Neural cell (in vitro differentiated cells): ENCODE measurements around the gene NRG2. TPM values are rescaled to one million over a fixed set of nuclear protein-coding genes. Genes with fewer than 3 reads are reported as not detected.

ENCODE experiments used
- H2AFZ ChIP-seq: fragments of 200-600, 300-800 bp; sonication (generic), shearing (Covaris generic); 2 replicates; pipeline ENCODE4 v1.6.0; 2014; ENCODE audit warnings: low read depth, mild to moderate bottlenecking, antibody characterized with exemption, low read length, moderate library complexity
- H3F3A ChIP-seq: fragments of 200-600 bp; shearing (Covaris generic); 2 replicates; pipeline ENCODE4 v1.6.1; 2016; ENCODE audit warnings: mild to moderate bottlenecking, moderate library complexity, mixed read lengths, antibody characterized with exemption, low read length; ENCODE audit not compliant: insufficient read depth, poor library complexity, severe bottlenecking
- H3K27ac ChIP-seq: fragments of 200-600, 300-800 bp; sonication (generic), shearing (Covaris generic); 2 replicates; pipeline ENCODE4 v1.5.1; 2014; ENCODE audit warnings: mild to moderate bottlenecking, low read length, moderate library complexity
- H3K27me3 ChIP-seq: fragments of 300-800, 200-600 bp; sonication (generic), shearing (Covaris generic); 2 replicates; pipeline ENCODE4 v1.6.0; 2014; ENCODE audit warnings: mild to moderate bottlenecking, low read depth, low read length, moderate library complexity; ENCODE audit not compliant: insufficient read depth
- H3K36me3 ChIP-seq: fragments of 300-800, 200-600 bp; sonication (generic), shearing (Covaris generic); 2 replicates; pipeline ENCODE4 v1.5.1; 2014; ENCODE audit warnings: mild to moderate bottlenecking, antibody characterized with exemption, low read length, moderate library complexity; ENCODE audit not compliant: insufficient read depth
- H3K4me2 ChIP-seq: fragments of 300-800, 200-600 bp; sonication (generic), shearing (Covaris generic); 2 replicates; pipeline ENCODE4 v1.6.0; 2014; ENCODE audit warnings: mild to moderate bottlenecking, low read length
- H3K4me3 ChIP-seq: fragments of 300-800, 200-600 bp; sonication (generic), shearing (Covaris generic); 2 replicates; pipeline ENCODE4 v1.5.1; 2014; ENCODE audit warnings: mild to moderate bottlenecking, low read length, moderate library complexity
- H3K79me2 ChIP-seq: fragments of 200-600 bp; shearing (Covaris generic); replicated peaks from 2 replicates; pipeline ENCODE4 v1.6.0; 2014; ENCODE audit warnings: mild to moderate bottlenecking, low read length, moderate library complexity; ENCODE audit not compliant: insufficient read depth
- H3K9ac ChIP-seq: fragments of 300-800, 200-600 bp; sonication (generic), shearing (Covaris generic); 2 replicates; pipeline ENCODE4 v1.6.1; 2016; ENCODE audit warnings: mild to moderate bottlenecking, low read length, mixed read lengths
- H3K9me2 ChIP-seq: fragments of 200-600 bp; shearing (Covaris generic); 2 replicates; pipeline ENCODE4 v1.6.1; 2016; ENCODE audit warnings: mild to moderate bottlenecking, low read length, mixed read lengths; ENCODE audit not compliant: insufficient read depth
- H3K9me3 ChIP-seq: fragments of 200-600, 300-800 bp; sonication (generic), shearing (Covaris generic); 2 replicates; pipeline ENCODE4 v1.6.1; 2016; ENCODE audit warnings: mild to moderate bottlenecking, mixed run types, low read length, moderate library complexity, mixed read lengths
- H4K20me1 ChIP-seq: fragments of 200-600 bp; shearing (Covaris generic); 2 replicates; pipeline ENCODE4 v1.6.1; 2016; ENCODE audit warnings: mild to moderate bottlenecking, mixed run types; ENCODE audit not compliant: insufficient read depth
- CTCF ChIP-seq: fragments of 450-650 bp; IDR thresholded peaks from 2 replicates; pipeline ENCODE4 v1.5.1; 2014; ENCODE audit warnings: antibody characterized with exemption, mild to moderate bottlenecking, moderate library complexity; ENCODE audit not compliant: poor library complexity, severe bottlenecking
- EP300 ChIP-seq: fragments of 450-650 bp; conservative IDR thresholded peaks from 2 replicates; pipeline ENCODE4 v1.6.1; 2014; ENCODE audit warnings: antibody characterized with exemption, mild to moderate bottlenecking, moderate library complexity; ENCODE audit not compliant: poor library complexity, severe bottlenecking
- EZH2 ChIP-seq: fragments of 200-600, 300-800 bp; shearing (Covaris generic), sonication (generic); IDR thresholded peaks from 2 replicates; pipeline ENCODE4 v1.6.1; 2014; ENCODE audit warnings: antibody characterized with exemption, low read length, borderline replicate concordance, mild to moderate bottlenecking; ENCODE audit not compliant: insufficient read depth, poor library complexity, severe bottlenecking
- MXI1 ChIP-seq: fragments of 450-650 bp; conservative IDR thresholded peaks from 2 replicates; pipeline ENCODE4 v1.6.1; 2014; ENCODE audit warnings: antibody characterized with exemption, mild to moderate bottlenecking; ENCODE audit not compliant: poor library complexity, severe bottlenecking
- POLR2AphosphoS5 ChIP-seq: IDR thresholded peaks from 2 replicates; pipeline ENCODE4 v1.6.1; 2012
- RAD21 ChIP-seq: fragments of 450-650 bp; conservative IDR thresholded peaks from 2 replicates; pipeline ENCODE4 v1.6.1; 2014; ENCODE audit warnings: antibody characterized with exemption, mild to moderate bottlenecking, moderate library complexity
- REST ChIP-seq: IDR thresholded peaks from 2 replicates; pipeline ENCODE4 v1.6.1; 2012; ENCODE audit warnings: borderline replicate concordance
- SMC3 ChIP-seq: fragments of 450-650 bp; conservative IDR thresholded peaks from 2 replicates; pipeline ENCODE4 v1.6.1; 2014; ENCODE audit warnings: antibody characterized with exemption, mild to moderate bottlenecking, moderate library complexity; ENCODE audit not compliant: poor library complexity
- TAF1 ChIP-seq: IDR thresholded peaks from 2 replicates; pipeline ENCODE4 v1.6.1; 2012; ENCODE audit warnings: low read depth
- polyA plus RNA-seq: library from polyadenylated mRNA; depleted of rRNA; stranded (reverse); fragments of >200 nt; gene quantifications from 2 replicates; pipeline ENCODE4 v1.2.3, GENCODE V29; 2014

NRG2 gene
- polyA plus RNA-seq, 1 donor from 2014 or later, result 5.4 TPM

- H3K4me2 ChIP-seq, result no peak overlapping the region
- no peaks in the 10 kb centered on the region for H3K9me3 ChIP-seq
- H3K27me3 ChIP-seq, result peaks cover 28% of the 10 kb centered on the region
- H3K27ac ChIP-seq, result no peak overlapping the region
- no peak overlapping the region for H2AFZ ChIP-seq
- no peak overlapping the region for H3K9ac ChIP-seq
- H3K9me2 ChIP-seq, result no peaks in the 10 kb centered on the region
- no peaks in the 10 kb centered on the region for H4K20me1 ChIP-seq
- TF ChIP-seq TAF1, result no peak
- TF ChIP-seq REST, result no peak
- no peak for TF ChIP-seq EP300
- TF ChIP-seq CTCF, result no peak
- H3K79me2 ChIP-seq, result no peaks in the 10 kb centered on the region
- H3F3A ChIP-seq, result no peaks in the 10 kb centered on the region
- no peak overlapping the region for H3K4me3 ChIP-seq
- H3K36me3 ChIP-seq, result no peaks in the 10 kb centered on the region
Measured at GRCh38 chr5:139897982-139898381, 145.1 kb downstream of the NRG2 start.

- no peak overlapping the region for H3K27ac ChIP-seq
- H3K9ac ChIP-seq, result no peak overlapping the region
- H3K9me2 ChIP-seq, result no peaks in the 10 kb centered on the region
- H4K20me1 ChIP-seq, result no peaks in the 10 kb centered on the region
- H2AFZ ChIP-seq, result no peak overlapping the region
- H3K79me2 ChIP-seq, result no peaks in the 10 kb centered on the region
- no peak overlapping the region for H3K4me3 ChIP-seq
- H3K4me2 ChIP-seq, result no peak overlapping the region
- H3K36me3 ChIP-seq, result no peaks in the 10 kb centered on the region
- no peaks in the 10 kb centered on the region for H3F3A ChIP-seq
- peaks cover 22% of the 10 kb centered on the region for H3K27me3 ChIP-seq
- no peak for TF ChIP-seq RAD21
- no peak for TF ChIP-seq EZH2
- no peak for TF ChIP-seq CTCF
- TF ChIP-seq MXI1, result no peak
- TF ChIP-seq EP300, result no peak
- TF ChIP-seq REST, result no peak
- TF ChIP-seq TAF1, result no peak
- no peak for TF ChIP-seq POLR2AphosphoS5
- no peak for TF ChIP-seq SMC3
- H3K9me3 ChIP-seq, result no peaks in the 10 kb centered on the region
Measured at GRCh38 chr5:139897342-139897741, 145.8 kb downstream of the NRG2 start.
